Keratinocyte (primary cell): ENCODE data around the gene RAB11FIP4.

Source experiments
- EZH2 ChIP-seq: IDR thresholded peaks from one replicate; pipeline ENCODE4 v1.6.1; 2012; ENCODE audit warnings: inconsistent platforms, mild to moderate bottlenecking, low read length, moderate library complexity
- TF ChIP-seq, protein P1 (sequence below), 3 experiments: IDR thresholded peaks in 1 of 3; conservative IDR thresholded peaks in 1 of 3; optimal IDR thresholded peaks in 1 of 3; 2 replicates in 2 of 3; 3 replicates in 1 of 3; pipeline versions ENCODE3 to v1.5.1; 2011; ENCODE audit warnings: low read length in 3 of 3, mild to moderate bottlenecking in 3 of 3, moderate library complexity in 2 of 3, control low read depth in 1 of 3, inconsistent platforms in 1 of 3; ENCODE audit not compliant: insufficient read depth in 2 of 3; ENCODE audit errors: extremely low read depth in 1 of 3

- TF ChIP-seq EZH2: no peak
- TF ChIP-seq, protein P1, sequence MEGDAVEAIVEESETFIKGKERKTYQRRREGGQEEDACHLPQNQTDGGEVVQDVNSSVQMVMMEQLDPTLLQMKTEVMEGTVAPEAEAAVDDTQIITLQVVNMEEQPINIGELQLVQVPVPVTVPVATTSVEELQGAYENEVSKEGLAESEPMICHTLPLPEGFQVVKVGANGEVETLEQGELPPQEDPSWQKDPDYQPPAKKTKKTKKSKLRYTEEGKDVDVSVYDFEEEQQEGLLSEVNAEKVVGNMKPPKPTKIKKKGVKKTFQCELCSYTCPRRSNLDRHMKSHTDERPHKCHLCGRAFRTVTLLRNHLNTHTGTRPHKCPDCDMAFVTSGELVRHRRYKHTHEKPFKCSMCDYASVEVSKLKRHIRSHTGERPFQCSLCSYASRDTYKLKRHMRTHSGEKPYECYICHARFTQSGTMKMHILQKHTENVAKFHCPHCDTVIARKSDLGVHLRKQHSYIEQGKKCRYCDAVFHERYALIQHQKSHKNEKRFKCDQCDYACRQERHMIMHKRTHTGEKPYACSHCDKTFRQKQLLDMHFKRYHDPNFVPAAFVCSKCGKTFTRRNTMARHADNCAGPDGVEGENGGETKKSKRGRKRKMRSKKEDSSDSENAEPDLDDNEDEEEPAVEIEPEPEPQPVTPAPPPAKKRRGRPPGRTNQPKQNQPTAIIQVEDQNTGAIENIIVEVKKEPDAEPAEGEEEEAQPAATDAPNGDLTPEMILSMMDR (optimal IDR thresholded peaks at IDR 0.05 in 1 of 3, IDR thresholded peaks at IDR 0.05 in 1 of 3, conservative IDR thresholded peaks at IDR 0.05 in 1 of 3; ENCODE audit: extremely low read depth in 1 of 3, insufficient read depth in 2 of 3, low read length in 3 of 3): no peak
Measured at GRCh38 chr17:31549121-31549524, 157.6 kb downstream of the RAB11FIP4 start.
